Measurements from ENCODE around the gene NUDT4.

NUDT4 gene

DNA sequence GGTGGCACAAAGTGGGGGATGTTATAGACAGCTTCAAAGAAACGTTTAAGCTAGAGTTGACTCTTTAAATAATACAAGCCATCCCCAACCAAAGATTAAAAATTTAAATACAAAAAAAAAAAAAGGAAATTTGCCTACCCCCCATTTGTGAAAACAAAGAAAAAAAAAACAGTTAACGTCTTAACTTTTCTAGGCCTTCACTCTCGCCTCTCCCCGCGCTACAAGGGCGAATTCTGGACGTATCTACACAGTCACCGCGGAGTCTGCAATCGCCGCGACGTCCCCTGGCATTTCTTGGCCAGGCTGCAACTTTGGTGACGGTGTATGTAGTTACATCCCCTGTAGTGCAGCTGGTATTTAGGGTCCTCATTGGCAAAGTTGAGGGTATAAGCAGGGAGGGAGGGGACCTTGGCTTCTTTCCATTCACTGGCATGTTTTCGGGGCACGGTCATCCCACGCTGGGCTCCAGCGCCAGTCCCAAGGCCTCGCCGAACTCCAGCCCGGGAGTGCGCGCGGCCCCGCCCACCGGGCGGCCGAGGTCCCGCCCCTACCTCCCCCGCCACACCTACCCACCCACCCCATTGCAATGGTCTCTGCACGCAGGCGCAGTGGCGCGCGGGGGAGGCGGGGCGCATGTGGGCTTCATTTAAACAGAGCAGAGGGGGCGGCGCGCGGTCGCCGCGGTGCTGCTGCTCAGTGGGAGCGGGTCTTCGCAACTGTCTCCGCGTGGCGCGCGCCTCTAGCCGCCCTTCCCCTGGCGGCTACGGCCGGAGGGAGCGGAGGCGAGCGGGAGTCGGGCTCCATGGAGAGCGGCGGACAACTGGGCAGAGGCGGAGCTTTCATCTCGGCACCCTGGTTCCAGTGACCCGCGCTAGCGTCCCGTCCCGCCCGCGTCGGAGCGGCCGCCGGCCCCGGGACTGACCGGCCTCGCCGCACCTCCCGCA is at the start of gene NUDT4:
TSS of gene NUDT4 (plus strand) at position 674 of the 944 bp plus-strand sequence. CDS start 398 bp downstream, outside the sequence.
- peak; percentile 94 for DNase-seq (ENCODE audit: low read depth, low spot score)

DNA sequence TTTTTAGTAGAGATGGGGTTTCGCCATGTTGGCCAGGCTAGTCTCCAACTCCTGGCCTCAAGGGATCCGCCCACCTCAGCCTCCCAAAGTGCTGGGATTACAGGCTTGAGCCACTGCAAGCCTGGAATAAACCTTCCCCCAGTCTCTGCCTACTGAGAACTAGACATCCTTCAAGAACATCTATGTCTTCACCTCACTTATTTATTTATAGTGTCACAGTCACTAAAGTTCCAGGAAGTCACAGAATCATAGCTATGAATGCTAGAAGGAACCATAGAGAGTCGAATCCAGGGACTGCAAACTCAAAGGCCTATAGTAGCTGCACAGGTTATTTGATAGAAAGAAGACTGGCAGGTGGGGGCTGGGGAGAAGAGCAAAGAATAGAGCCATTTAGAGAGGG is 44.7 kb upstream of the NUDT4 start:
- DNase-seq (ENCODE audit: low read depth, low spot score): no peak

- DNase-seq (ENCODE audit: low read depth, low spot score): no peak
Measured at GRCh38 chr12:93333828-93334227, 43.9 kb upstream of the NUDT4 start.

DNA sequence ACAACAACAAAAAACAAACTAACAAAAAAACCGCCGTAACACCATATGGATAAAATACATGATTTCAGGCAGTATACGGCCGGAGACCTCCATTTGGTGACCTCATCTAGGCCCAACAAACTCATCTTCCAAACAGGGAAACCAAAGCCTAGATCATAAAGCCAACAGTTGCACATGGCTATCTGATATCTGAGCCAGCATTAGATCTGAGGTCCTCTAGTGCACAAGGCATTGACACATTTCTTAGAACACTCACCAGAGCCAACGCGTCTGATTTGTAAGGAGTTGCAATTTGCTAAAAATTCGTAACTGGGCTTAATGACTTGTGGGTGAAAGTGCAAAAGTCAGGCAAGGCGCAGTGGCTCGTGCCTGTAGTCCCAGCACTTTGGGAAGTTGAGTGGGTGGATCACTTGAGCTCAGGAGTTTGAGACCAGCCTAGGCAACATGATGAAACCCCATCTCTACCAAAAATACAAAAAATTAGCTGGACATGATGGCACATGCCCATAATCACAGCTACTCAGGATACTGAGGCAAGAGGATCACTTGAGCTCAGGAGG is 42.0 kb upstream of the NUDT4 start:
- DNase-seq (ENCODE audit: low read depth, low spot score): no peak

DNA sequence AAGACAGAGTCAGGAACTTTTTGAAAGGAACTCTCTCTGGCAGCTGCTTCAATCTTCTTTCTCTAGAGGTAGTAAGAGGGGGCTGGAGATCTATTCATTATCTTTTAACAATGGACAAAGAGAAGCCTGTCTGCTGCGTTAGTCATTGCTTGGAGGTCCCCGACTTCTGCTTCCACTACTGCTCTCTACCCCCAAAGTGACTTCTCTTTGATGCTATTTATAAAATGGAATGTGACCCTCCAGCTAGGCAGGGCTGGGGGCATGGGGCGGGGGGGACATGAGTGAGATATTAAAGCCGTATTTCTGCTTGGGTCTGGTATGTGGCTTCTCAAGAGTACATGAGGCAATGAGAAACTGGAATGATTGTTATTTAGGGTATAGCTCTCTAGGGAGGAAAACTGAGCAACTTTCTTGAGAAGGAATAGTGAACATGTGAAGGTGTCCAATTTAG is 41.4 kb upstream of the NUDT4 start:
- DNase-seq (ENCODE audit: low read depth, low spot score): peak; percentile 28

GRCh38 chr12:93338598-93338997 is 39.1 kb upstream of the NUDT4 start:
- DNase-seq (ENCODE audit: low read depth, low spot score): no peak

DNA sequence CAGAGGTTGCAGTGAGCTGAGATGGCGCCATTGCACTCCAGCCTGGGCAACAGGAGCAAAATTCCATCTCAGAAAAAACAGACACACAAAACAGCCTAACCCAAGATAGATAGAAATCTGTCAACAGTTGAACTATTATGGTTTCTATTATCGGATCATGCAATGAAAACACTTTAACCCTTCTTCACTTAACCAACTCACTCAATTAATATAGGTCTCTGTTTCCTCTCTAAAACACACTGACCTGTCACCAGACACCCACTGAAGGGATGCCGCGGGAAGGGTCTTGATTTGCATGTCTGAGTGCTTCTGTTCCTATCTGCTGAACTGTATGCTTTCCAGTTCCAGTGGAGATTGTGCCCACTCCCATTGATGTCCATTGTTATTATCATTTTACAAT is 38.0 kb upstream of the NUDT4 start:
- no peak for DNase-seq (ENCODE audit: low read depth, low spot score)

DNA sequence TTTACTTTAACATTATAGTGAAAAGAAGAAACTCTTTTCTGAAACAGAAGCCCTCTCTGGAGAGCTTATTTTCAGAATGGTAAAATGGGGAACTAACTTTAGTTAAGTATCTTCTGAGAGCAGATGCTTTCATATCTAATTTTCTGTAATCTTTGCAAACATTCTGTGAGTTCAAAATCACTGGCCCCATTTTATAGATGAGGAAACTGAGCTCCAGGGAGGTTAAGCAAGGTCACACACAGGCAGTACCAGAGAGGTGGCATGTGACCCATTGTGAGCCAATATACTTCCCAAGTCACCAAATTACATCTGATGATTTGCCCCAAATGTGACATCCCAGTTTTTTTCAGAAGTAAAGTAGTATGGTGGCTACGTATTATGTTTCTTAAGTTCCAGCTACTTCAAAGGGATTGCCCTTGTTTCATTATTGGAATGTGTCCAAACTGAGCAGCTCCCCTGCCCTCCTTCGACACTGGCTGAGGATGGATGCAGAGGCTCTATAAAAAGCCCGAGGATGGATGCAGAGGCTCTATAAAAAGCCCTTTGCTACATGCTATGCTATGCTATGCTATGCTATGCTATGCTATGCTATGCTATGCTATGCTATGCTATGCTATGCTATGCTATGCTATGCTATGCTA is 36.2 kb upstream of the NUDT4 start:
- no peak for DNase-seq (ENCODE audit: low read depth, low spot score)

DNA sequence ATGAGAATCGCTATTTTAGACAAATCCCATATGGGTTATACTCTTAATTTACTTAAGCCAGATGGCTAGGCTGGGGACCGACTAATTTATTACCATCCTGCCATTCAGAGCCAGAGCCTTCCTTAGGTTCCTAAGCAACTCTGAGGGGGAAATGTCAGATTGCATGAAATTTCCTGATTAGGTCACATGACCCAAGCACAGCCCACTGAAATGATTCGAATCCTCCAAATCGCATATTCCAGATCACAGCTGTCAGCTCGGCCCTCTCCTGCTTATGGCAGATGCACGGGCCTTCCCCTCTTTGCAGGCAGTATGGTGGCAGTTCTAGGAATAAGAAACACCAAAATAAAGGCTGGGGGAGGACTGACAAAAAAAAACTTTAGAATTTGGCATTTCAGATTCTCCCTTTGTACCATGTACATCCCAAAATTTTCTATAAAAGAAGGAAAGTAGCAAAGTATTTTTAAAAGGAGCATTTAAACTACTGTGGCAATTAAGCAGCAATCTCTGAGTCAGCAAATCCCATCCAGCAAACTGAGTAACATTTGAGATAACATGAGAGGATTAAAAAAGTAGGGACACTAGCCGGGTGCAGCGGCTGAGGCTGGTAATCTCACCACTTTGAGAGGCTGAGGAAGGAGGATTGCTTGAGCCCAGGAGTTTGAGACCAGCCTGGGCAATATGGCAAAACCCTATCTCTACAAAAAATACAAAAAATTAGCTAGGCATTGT is 30.5 kb upstream of the NUDT4 start:
- no peak for DNase-seq (ENCODE audit: low read depth, low spot score)

GRCh38 chr12:93348575-93349435 is 28.9 kb upstream of the NUDT4 start:
- DNase-seq (ENCODE audit: low read depth, low spot score): no peak

DNA sequence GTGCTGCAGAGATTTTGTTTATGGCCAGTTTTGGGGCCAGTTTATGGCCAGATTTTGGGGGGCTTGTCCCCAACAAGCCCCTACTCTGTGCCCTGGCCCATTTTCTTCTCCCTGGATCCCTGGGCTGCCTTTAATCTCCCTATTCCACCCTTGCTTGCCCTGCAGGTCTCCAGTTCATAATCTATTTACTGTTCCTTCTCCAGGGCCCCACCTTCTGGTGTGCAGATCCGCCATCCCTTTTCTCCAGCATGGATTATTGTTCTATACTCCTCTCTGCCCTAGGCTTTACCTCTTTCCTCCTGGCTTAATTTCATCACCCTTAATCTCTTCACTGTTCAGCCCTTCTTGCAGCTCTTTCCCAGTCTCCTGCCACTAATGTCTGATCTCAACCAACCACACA is 26.0 kb upstream of the NUDT4 start:
- no peak for DNase-seq (ENCODE audit: low read depth, low spot score)

DNA sequence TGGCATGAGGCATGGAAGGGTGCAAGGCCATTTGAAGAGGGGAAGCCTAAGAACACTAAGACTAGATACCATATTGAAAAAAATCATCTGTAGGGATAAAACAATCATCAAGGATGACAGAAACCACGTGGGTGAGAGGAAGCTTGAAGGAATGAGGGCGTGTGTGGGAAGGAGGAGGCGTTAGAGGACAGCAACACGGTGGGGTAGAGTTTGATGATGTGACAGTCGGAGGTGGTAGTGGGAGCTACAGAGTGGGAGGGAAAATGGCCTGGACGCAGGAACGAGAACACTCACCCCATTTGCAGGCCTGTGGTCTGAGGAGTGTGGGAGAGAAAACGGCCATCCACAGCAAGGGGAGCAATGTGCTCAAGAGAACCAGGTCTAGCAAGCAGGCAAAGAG is 25.4 kb upstream of the NUDT4 start:
- DNase-seq (ENCODE audit: low read depth, low spot score): no peak

GRCh38 chr12:93356214-93356613 is 21.5 kb upstream of the NUDT4 start:
- DNase-seq (ENCODE audit: low read depth, low spot score): no peak

DNA sequence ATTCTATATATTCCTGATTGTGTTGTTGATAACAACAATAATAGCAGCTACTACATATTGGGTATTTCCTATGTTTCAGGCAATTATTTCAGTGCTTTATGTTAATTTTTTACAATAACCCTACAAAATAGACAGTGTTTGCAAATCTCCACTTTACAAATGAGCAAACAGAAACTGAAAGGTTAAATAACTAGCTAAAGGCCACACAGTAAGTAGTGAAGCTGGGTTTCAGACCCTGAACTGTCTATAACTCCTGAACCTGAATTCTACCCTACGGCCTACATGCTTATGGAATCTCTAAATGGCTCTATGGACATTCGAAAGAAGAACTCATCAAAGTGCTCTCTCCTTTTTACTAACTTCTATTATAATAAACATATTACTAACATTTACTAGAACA is 19.7 kb upstream of the NUDT4 start:
- no peak for DNase-seq (ENCODE audit: low read depth, low spot score)

GRCh38 chr12:93358821-93359220 is 18.9 kb upstream of the NUDT4 start:
- no peak for DNase-seq (ENCODE audit: low read depth, low spot score)

DNA sequence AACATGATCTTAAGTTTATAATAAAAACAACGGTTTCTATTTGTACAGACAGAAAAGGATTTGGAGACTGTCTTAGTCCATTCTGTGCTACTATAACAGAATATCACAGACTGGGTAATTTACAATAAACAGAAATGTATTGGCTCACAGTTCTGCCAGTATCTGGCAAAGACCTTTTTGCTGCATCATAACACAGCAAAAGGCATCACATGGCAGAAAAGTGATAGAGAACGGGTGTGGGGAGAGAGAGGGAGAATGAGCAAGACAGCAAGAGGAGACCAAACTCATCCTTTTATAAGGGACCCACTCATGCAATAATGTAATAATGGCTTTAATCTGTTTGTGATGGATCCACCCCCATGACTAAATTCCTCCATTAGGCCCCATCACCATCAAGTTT is 17.0 kb upstream of the NUDT4 start:
- no peak for DNase-seq (ENCODE audit: low read depth, low spot score)

- no peak for DNase-seq (ENCODE audit: low read depth, low spot score)
Measured at GRCh38 chr12:93361151-93361919, 16.4 kb upstream of the NUDT4 start.

GRCh38 chr12:93363841-93364297 is 13.9 kb upstream of the NUDT4 start:
- no peak for DNase-seq (ENCODE audit: low read depth, low spot score)

DNA sequence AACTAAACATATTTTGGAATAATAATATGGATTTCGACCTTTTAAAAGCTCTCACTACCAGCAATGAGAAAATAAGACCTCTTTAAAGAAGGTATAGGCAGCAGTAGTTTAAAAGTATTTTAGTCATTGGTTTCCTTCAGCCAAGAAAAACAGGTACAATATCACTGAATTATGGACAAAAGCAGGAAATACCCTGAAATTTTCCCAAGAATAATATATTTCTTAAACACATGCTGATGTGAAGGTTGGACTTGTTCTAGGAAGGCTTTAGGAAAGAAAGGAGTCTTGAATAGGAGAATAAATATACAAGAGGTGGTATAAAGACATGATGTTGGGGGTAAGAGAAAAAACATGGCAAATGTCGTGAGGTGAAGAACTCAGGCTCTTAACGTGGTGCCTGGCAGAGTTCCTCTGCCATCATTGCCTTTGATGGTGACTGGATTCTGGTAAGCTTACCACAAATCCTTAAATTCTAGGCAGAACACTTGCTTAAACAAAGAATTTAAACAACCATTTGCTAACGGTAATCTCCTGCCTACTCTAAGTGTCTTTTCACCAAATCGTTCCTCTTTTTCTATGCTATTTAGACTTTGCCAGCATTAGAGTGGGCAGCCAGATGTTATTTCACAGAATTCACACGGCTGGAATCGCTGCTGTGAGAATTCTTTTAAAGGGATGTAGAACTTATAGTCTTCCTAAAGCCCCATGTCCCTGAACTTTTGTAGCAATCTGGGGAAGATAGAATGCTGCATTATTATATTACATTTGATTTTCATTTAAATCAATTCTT is 11.9 kb upstream of the NUDT4 start:
- DNase-seq (ENCODE audit: low read depth, low spot score): no peak
